GM21367 (cell line): Measurements from ENCODE around the gene IL4R.
"Not testable (repeated sequence)": the region's sequence is repeated elsewhere in the genome, so short reads cannot be mapped to it uniquely, and the experiment has no call there.

Source experiments
- ATAC-seq: cut with Tn5 transposase; IDR thresholded peaks from one replicate; pipeline ENCODE4 v1.9.1; 2021; ENCODE audit not compliant: unreplicated experiment

Gene IL4R

DNA sequence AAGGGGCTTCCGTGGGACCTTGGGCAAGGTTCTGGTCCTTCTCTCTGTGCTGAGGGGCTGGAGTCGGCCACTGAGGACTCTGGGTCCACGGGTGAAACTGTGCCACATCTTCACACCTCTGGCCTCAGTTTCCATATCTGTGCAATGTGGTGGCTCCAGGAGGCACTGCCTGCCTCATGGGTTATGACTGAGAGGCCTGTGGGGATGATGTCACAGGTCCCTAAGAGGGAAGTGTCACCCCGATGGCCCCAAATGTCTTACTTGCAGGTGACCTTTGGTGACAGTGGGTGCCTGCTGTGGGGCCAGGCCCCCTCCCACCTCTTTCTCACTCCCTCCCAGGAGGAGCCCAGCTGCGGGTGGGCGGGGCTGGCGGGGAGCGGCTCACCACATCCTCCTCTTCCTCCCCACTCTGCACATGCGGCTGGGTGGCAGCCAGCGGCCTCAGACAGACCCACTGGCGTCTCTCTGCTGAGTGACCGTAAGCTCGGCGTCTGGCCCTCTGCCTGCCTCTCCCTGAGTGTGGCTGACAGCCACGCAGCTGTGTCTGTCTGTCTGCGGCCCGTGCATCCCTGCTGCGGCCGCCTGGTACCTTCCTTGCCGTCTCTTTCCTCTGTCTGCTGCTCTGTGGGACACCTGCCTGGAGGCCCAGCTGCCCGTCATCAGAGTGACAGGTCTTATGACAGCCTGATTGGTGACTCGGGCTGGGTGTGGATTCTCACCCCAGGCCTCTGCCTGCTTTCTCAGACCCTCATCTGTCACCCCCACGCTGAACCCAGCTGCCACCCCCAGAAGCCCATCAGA is 88.2 kb downstream of the IL4R start, which contains the start of gene IL21R:
TSS of gene IL21R (plus strand) at position 407 of the 801 bp plus-strand sequence. CDS start 27,898 bp downstream, outside the sequence.
- peak; percentile 41 for ATAC-seq

DNA sequence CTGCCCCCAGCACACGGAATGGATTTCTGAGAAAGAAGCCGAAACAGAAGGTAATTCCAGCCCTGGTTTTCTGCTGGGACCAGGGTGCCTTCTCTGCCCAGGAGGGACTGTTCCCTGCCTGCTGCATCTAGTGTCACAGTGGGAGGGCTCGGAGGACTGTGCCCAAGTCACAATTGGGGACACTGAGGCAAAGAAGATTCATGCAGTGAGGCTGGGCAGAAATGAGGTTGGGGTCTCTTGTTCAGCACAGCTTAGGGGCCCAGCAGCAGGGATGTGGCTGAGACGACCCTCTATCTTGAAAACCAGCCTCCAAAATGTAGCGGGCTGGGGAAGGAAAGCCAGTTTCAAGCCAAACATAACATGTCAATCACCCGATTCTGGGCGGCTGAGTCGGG is 88.8 kb downstream of the IL4R start:
- ATAC-seq, result no peak

DNA sequence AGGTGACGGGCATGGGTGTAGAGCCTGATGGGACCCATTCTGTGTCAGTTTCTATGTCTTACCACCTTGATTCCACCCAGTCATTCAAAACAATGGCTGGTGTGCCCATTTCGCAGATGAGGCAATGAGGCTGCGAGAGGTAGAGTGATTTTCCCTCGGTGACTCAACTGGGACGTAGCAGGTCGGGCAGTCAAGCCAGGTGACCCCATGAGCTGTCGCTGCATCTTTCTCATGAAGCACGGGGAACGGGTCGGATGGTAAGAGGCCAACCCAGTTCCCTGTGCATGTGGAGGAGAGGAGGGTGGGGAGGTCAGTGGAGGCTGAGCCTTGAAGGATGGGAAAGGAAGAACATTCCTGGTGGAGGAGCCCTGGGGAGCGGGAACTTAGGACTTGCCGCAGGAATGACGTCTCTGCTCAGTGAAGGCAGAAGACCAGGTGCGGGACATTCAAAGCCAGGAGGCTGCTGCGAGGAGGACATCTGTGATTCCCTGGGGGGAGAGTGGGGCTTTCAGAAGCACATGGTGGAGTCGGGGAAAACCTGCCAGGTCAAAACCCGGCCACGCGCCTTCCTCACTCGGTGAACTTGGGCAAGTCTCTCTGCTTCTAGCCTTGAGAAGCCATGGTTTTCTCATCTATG is 89.3 kb downstream of the IL4R start:
- ATAC-seq, result no peak

DNA sequence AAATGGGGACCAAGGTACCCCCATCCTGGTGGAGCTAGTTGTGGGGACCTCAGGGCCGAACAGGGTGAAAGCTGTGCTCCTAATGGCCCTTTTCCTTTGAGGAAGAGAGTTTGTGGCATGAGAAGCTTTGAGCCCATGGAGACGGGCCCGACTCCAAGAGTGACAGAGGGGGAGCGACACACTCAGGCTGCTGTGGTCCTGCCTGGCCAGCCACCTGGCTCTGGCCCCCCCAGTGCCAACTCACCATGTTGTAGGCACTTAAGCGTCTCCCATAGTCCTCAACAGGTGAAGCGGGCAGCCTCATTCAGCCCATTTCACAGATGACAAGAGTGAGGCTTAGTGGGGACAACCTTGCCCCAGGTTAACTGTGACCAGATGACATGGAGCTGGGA is 89.8 kb downstream of the IL4R start:
- no peak for ATAC-seq

DNA sequence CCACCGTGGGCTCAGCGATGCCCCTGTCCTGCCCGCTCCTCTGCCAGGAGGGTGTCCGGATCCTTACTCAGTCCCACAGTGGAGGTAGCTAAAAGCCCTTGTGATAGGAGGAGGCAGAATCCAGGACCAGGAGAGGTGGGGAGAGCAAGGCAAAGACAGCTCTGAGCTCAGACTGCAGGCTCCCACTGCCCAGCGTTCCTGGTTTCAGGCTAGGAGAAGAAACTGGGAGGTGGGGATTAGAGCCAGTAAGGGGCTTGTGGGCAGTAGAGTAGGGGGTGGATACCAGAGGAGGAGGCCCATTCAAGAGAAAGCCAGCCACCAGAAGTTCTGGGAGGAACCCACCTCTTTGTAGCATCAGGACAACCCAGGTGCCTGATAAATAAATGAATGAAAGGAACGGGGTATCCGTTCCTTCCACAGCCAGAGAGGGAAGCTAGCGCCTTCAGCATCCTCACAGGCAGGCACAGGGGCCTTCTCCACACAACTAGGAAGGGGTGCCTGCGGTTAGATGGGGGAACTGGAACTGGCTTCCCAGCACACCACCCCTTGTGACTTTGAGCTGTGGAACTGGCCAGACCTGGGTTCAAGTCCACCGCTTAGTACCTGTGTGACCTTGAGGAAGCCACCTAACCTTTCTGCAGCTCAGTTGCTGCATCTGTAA is 90.5 kb downstream of the IL4R start:
- ATAC-seq, result no peak

- no peak for ATAC-seq
Measured at GRCh38 chr16:27405546-27406451, 92.0 kb downstream of the IL4R start.

DNA sequence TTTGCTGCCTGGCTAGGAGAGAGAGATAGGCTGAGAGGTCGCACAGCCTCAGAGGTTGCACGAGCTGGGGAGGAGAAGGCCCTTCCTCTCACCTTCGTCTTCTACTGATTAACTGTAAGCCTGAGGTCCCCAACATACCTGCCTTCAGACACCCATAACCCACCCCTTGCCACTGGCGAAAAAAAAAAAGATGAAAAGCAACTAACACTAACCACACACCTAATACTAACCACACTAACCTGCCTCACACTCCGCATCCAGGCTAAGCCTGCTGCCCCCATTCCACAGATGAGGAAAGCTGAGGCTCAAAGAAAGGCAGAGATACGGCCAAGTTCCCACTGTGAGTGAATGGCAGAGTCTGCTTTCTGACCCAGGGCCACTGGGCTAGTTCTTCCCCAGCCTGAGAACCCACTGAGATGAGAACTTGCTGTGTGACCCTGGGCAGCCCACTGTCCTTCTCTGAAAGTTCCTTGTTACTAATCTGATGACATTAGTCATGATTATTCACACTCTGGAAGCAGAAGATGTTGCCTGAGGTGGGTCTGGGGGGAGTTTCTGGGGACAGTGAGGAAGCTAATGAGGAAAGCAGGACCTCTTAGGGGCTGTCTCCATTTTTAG is 92.8 kb downstream of the IL4R start:
- no peak for ATAC-seq

GRCh38 chr16:27407133-27407532 is 93.4 kb downstream of the IL4R start:
- no peak for ATAC-seq

DNA sequence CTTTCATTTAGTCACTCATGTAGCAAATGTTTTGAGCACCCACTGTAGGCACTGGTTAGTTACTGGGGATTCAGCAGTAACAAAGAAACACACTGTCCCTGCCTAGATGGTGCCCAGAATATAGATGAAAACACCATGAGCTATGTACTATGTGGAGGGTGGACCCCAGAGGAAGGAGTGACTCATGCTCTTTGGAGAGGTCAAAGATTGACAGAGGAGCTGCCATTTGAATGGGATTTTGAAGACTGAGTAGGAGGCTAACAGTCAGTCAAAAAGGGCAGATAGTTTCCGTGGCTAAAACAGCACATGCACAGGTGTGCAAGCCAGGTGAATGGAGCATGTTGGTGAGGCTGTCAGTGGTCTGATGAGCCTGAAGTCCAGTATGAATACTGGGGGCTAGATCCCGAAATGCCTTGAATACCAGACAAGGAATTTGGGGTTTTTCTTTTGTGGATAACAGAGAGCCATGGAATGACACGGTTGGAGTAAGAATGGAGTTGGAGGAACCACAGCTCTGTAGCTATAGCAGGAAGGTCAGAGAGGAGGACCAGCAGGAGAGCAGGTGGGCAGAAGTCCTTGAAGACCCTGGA is 94.3 kb downstream of the IL4R start:
- peak; percentile 33 for ATAC-seq

- ATAC-seq, result no peak
Measured at GRCh38 chr16:27408602-27409031, 94.8 kb downstream of the IL4R start.

DNA sequence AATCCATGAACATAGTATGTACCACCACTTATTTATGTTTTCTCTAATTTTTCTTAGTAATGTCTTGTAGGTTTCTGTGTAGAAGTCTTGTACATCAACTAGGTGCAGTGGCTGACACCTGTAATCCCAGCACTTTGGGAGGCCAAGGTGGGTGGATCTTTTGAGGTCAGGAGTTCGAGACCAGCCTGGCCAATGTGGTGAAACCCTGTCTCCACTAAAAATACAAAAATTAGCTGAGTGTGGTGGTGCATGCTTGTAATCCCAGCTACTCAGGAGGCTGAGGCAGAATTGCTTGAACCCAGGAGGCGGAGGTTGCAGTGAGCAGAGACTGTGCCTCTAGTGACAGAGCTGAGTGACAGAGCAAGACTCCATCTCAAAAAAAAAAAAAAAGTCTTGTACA is 96.2 kb downstream of the IL4R start:
- ATAC-seq, result not testable (repeated sequence)

- ATAC-seq, result no peak
Measured at GRCh38 chr16:27410761-27411160, 97.0 kb downstream of the IL4R start.

- ATAC-seq, result no peak
Measured at GRCh38 chr16:27413956-27414355, 100.2 kb downstream of the IL4R start.
